Hepatocyte (in vitro differentiated cells): ENCODE results near the gene ASB15.

ENCODE experiments used
- EZH2phosphoT487 ChIP-seq: fragments of 200-600 bp; sonication (generic); IDR thresholded peaks from one replicate; pipeline ENCODE4 v1.6.1; 2018; ENCODE audit warnings: antibody characterized with exemption, mild to moderate bottlenecking, low read depth, moderate library complexity; ENCODE audit not compliant: unreplicated experiment, severe bottlenecking
- TF ChIP-seq, protein P1 (sequence below): fragments of 200-600 bp; sonication (generic); IDR thresholded peaks from 2 replicates; pipeline ENCODE4 v1.5.1; 2016; ENCODE audit warnings: antibody characterized with exemption, mild to moderate bottlenecking; ENCODE audit not compliant: poor library complexity

- TF ChIP-seq, protein P1, sequence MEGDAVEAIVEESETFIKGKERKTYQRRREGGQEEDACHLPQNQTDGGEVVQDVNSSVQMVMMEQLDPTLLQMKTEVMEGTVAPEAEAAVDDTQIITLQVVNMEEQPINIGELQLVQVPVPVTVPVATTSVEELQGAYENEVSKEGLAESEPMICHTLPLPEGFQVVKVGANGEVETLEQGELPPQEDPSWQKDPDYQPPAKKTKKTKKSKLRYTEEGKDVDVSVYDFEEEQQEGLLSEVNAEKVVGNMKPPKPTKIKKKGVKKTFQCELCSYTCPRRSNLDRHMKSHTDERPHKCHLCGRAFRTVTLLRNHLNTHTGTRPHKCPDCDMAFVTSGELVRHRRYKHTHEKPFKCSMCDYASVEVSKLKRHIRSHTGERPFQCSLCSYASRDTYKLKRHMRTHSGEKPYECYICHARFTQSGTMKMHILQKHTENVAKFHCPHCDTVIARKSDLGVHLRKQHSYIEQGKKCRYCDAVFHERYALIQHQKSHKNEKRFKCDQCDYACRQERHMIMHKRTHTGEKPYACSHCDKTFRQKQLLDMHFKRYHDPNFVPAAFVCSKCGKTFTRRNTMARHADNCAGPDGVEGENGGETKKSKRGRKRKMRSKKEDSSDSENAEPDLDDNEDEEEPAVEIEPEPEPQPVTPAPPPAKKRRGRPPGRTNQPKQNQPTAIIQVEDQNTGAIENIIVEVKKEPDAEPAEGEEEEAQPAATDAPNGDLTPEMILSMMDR = peak; percentile 70
- TF ChIP-seq EZH2phosphoT487 = no peak
Observed at GRCh38 chr7:123635551-123636359, 34.1 kb downstream of the ASB15 start.
